NCI-H69 (cell line): ENCODE results near the gene NMT1.

Experiments
- DNase-seq: peaks from one replicate; lab custom pipeline; 2025; lab: John Stamatoyannopoulos, UW

NMT1 gene

GRCh38 chr17:45060797-45061605 lies at the start of gene NMT1:
Gene NMT1, plus strand, starts transcription at chr17:45061317. Its CDS starts 13 bp downstream, at chr17:45061330.
- peak; percentile 100 for DNase-seq

- DNase-seq: no peak
These were observed 49.4 kb upstream of the NMT1 start for GRCh38 chr17:45011767-45012166.

GRCh38 chr17:45013021-45013997 lies 47.8 kb upstream of the NMT1 start:
- DNase-seq: peak; percentile 95

- no peak for DNase-seq
These were observed 44.9 kb upstream of the NMT1 start for GRCh38 chr17:45016237-45016636.

GRCh38 chr17:45016823-45017222 lies 44.3 kb upstream of the NMT1 start:
- DNase-seq: peak; percentile 62

GRCh38 chr17:45018514-45018847 lies 42.6 kb upstream of the NMT1 start:
- DNase-seq: no peak

GRCh38 chr17:45018848-45019711 lies 42.0 kb upstream of the NMT1 start:
- peak; percentile 87 for DNase-seq

- peak; percentile 76 for DNase-seq
These were observed 40.6 kb upstream of the NMT1 start for GRCh38 chr17:45020354-45021138.

- DNase-seq: peak; percentile 87
These were observed 39.4 kb upstream of the NMT1 start for GRCh38 chr17:45021607-45022287.

- no peak for DNase-seq
These were observed 38.8 kb upstream of the NMT1 start for GRCh38 chr17:45022288-45022648.

GRCh38 chr17:45022655-45023339 lies 38.3 kb upstream of the NMT1 start:
- DNase-seq: peak; percentile 93

GRCh38 chr17:45029096-45029495 lies 32.0 kb upstream of the NMT1 start:
- no peak for DNase-seq

- DNase-seq: no peak
These were observed 31.2 kb upstream of the NMT1 start for GRCh38 chr17:45029758-45030423.

- DNase-seq: no peak
These were observed 30.4 kb upstream of the NMT1 start for GRCh38 chr17:45030733-45031132.

- DNase-seq: no peak
These were observed 29.6 kb upstream of the NMT1 start for GRCh38 chr17:45031231-45032173.

- DNase-seq: no peak
These were observed 29.0 kb upstream of the NMT1 start for GRCh38 chr17:45032174-45032541.

- DNase-seq: no peak
These were observed 26.5 kb upstream of the NMT1 start for GRCh38 chr17:45034599-45034998.

- no peak for DNase-seq
These were observed 25.3 kb upstream of the NMT1 start for GRCh38 chr17:45035848-45036247.
